NB4 (cell line): ENCODE data around the gene CYBA.

Experiments
- POLR2A ChIP-seq: IDR thresholded peaks from 2 replicates; pipeline ENCODE4 v1.6.1; 2011; ENCODE audit warnings: mild to moderate bottlenecking; ENCODE audit not compliant: insufficient read length; ENCODE audit errors: extremely low read depth
- TF ChIP-seq, protein P1 (sequence below): IDR thresholded peaks from one replicate; pipeline ENCODE4 v1.5.1; 2012; ENCODE audit warnings: low read depth, low read length

DNA sequence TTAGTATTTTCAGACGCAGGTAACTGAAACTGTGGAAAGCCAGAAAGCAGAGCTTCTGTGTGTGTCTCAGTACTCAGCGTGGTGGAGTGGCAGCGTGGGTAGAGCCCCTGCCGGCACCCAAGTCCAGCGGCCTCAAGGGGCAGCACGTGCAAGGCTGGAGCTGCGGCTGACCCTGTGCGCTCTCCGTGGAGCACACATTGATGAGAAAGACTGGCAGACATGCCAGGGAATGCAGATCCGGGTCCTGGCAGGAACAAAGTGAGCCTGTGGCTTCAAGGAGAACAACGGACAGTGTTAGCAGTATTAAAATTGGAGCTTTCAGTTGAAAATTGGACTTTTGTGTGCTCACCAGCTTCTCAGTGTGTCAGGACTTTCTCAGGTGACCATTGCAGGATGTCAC lies 57.4 kb downstream of the CYBA start:
- TF ChIP-seq, protein P1, sequence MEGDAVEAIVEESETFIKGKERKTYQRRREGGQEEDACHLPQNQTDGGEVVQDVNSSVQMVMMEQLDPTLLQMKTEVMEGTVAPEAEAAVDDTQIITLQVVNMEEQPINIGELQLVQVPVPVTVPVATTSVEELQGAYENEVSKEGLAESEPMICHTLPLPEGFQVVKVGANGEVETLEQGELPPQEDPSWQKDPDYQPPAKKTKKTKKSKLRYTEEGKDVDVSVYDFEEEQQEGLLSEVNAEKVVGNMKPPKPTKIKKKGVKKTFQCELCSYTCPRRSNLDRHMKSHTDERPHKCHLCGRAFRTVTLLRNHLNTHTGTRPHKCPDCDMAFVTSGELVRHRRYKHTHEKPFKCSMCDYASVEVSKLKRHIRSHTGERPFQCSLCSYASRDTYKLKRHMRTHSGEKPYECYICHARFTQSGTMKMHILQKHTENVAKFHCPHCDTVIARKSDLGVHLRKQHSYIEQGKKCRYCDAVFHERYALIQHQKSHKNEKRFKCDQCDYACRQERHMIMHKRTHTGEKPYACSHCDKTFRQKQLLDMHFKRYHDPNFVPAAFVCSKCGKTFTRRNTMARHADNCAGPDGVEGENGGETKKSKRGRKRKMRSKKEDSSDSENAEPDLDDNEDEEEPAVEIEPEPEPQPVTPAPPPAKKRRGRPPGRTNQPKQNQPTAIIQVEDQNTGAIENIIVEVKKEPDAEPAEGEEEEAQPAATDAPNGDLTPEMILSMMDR: no peak
- no peak for TF ChIP-seq POLR2A
